Peyer's patch (tissue), 4 donors: ENCODE measurements around the gene RXFP4.

Source experiments
- CTCF ChIP-seq, 6 experiments: fragments of 450-650 bp in 4 of 6; fragments of 200-600 bp in 2 of 6; sonication (generic) in 1 of 6; IDR thresholded peaks; one replicate each; pipeline ENCODE4 v1.5.1; 2017 to 2019; ENCODE audit warnings: antibody characterized with exemption in 6 of 6, mild to moderate bottlenecking in 3 of 6, moderate library complexity in 1 of 6
- POLR2A ChIP-seq, 2 donors: fragments of 450-650 bp; IDR thresholded peaks; one replicate each; pipeline ENCODE4 v1.5.1; 2017; ENCODE audit warnings: antibody characterized with exemption in 2 of 2, mild to moderate bottlenecking in 2 of 2, moderate library complexity in 2 of 2

- TF ChIP-seq POLR2A (IDR thresholded peaks at IDR 0.05) (peak; percentile 30 to 77), CTCF (IDR thresholded peaks at IDR 0.05) (no peak)
Measured at GRCh38 chr1:155940993-155941844, at the start of gene RXFP4.
